Endothelial cell (in vitro differentiated cells): ENCODE results near the gene SLC24A3. TPM values are rescaled to one million over a fixed set of nuclear protein-coding genes. Genes with fewer than 3 reads are reported as not detected.

Experiments
- DNase-seq: peaks from one replicate; pipeline ENCODE4 v3.0.0; 2021; ENCODE audit warnings: low spot score
- H3K27ac Mint-ChIP-seq: one replicate; pipeline ENCODE4 v1.8.0; 2021; ENCODE audit warnings: mixed read lengths, inconsistent platforms; ENCODE audit not compliant: unreplicated experiment
- H3K27me3 Mint-ChIP-seq: one replicate; pipeline ENCODE4 v1.8.0; 2021; ENCODE audit warnings: mild to moderate bottlenecking, moderate library complexity, mixed read lengths, inconsistent platforms; ENCODE audit not compliant: unreplicated experiment
- H3K36me3 Mint-ChIP-seq: one replicate; pipeline ENCODE4 v1.8.0; 2021; ENCODE audit warnings: mild to moderate bottlenecking, low read depth, mixed read lengths, inconsistent platforms; ENCODE audit not compliant: unreplicated experiment
- H3K4me1 Mint-ChIP-seq: one replicate; pipeline ENCODE4 v1.8.0; 2021; ENCODE audit warnings: mild to moderate bottlenecking, mixed read lengths, inconsistent platforms; ENCODE audit not compliant: unreplicated experiment
- H3K4me3 Mint-ChIP-seq: one replicate; pipeline ENCODE4 v1.8.0; 2021; ENCODE audit warnings: mild to moderate bottlenecking, mixed read lengths, inconsistent platforms; ENCODE audit not compliant: unreplicated experiment
- H3K9me3 Mint-ChIP-seq: one replicate; pipeline ENCODE4 v1.8.0; 2021; ENCODE audit warnings: mixed read lengths, inconsistent platforms; ENCODE audit not compliant: unreplicated experiment
- total RNA-seq: library from RNA; stranded (reverse); fragmentation: NEBNext Ultra II Directional; extraction: Animal tissue kit (Norgen Biotek cat#: 25700); gene quantifications from one replicate; pipeline ENCODE4 v1.2.1, GENCODE V29; 2021; ENCODE audit not compliant: unreplicated experiment
- TF ChIP-seq, protein P1 (sequence below): fragments of 200-600 bp; sonication (generic); IDR thresholded peaks from one replicate; pipeline ENCODE4 v1.5.0; 2021; ENCODE audit warnings: antibody characterized with exemption; ENCODE audit not compliant: unreplicated experiment

SLC24A3 gene
- total RNA-seq, 1 donor from 2014 or later, result 0.15 TPM

DNA sequence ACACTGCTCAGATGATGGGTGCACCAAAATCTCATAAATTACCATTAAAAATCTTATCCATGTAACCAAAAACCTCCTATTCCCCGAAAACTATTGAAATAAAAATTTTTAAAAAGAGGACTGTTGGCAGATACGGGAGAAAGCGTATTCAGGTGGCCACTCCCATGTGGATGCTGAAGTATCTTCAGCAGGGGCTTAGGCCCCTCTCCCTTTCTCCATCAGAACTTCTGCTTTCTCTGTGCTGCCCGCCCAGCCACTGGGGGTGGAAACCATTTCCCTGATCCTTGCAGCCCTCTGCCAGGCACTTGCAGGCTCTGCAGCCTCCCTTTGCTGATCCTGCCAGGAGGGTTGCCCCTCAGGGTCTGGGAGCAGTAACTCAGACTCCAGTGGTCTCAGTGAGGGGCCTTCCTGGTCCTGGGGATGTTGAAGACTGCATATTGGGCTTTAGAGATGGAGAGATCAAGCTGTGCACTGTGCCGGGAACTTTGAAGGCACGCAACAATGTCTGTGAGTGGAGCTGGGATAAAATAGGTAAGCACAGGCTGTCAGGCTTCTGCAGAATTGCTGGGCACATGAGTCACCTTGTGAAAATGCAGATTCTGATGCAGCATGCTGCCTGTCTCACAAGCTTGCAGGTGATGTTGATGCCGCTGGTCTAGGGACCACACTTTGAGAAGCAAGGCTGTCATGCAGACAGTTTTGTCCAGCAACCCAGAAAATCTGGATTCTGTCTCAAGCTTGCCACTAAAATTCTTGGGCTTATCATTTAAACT, 59.6 kb downstream of the SLC24A3 start:
- TF ChIP-seq, protein P1, sequence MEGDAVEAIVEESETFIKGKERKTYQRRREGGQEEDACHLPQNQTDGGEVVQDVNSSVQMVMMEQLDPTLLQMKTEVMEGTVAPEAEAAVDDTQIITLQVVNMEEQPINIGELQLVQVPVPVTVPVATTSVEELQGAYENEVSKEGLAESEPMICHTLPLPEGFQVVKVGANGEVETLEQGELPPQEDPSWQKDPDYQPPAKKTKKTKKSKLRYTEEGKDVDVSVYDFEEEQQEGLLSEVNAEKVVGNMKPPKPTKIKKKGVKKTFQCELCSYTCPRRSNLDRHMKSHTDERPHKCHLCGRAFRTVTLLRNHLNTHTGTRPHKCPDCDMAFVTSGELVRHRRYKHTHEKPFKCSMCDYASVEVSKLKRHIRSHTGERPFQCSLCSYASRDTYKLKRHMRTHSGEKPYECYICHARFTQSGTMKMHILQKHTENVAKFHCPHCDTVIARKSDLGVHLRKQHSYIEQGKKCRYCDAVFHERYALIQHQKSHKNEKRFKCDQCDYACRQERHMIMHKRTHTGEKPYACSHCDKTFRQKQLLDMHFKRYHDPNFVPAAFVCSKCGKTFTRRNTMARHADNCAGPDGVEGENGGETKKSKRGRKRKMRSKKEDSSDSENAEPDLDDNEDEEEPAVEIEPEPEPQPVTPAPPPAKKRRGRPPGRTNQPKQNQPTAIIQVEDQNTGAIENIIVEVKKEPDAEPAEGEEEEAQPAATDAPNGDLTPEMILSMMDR, result no peak
- Mint-ChIP-seq H3K4me3 (no peak overlapping the region), H3K27me3 (no peaks in the 10 kb centered on the region), H3K27ac (no peak overlapping the region), H3K4me1 (no peaks in the 10 kb centered on the region), H3K9me3 (no peaks in the 10 kb centered on the region), H3K36me3 (no peaks in the 10 kb centered on the region)
- DNase-seq, result no peak

DNA sequence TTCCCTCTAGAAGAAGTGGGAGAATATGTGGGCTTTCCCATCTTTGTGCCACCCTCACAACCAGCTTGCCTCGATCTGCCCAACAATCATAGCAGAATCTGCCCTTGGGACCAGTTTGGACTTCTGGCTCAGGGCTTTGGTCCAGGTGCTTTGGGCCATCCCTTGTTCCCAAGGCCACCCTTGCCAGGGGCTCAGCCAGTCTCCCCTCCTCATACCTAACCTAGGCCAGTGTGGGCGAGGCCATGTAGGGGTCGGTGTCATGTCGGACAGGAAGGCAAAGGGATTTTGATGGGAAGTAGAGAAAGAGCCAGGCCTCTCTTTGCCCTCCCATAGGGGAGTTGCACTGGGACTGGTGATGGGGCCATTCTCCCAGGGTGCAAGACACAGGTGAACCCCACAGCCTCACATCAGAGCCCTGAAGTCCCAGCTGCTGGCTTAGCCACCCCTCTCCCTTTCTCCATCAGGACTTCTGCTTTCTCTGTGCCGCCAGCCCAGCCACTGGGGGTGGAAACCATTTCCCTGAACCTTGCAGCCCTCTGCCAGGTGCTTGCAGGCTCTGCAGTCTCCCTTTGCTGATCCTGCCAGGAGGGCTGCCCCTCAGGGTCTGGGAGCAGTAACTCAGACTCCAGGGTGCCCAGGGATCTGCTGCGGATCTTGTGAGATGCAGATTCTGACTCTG, 60.7 kb downstream of the SLC24A3 start:
- TF ChIP-seq, protein P1, result no peak
- no peak overlapping the region for H3K27ac Mint-ChIP-seq
- H3K9me3 Mint-ChIP-seq, result no peaks in the 10 kb centered on the region
- no peaks in the 10 kb centered on the region for H3K36me3 Mint-ChIP-seq
- H3K4me3 Mint-ChIP-seq, result no peak overlapping the region
- DNase-seq, result no peak
- H3K27me3 Mint-ChIP-seq, result no peaks in the 10 kb centered on the region
- H3K4me1 Mint-ChIP-seq, result no peaks in the 10 kb centered on the region

DNA sequence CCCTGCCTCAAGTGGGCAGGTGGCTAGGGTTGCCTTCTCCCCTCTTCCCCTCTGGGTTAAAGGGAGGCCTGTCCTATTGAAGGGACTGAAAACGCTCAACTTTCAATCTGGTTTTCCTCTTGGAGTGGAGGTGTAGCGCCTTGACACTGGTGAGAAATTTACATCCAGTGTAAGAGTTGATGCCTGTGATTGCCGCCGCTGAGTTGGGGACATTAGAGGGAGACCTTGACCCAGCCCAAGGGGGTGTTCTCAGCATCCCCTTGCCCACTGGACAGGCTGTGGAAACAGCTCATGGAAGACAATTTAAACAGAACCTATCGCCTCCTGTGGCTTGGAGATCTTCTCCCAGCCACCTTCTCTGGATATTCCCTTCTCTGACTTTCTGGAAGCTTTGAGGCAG, 61.6 kb downstream of the SLC24A3 start:
- Mint-ChIP-seq H3K4me1 (no peaks in the 10 kb centered on the region), H3K36me3 (no peaks in the 10 kb centered on the region), H3K27ac (no peak overlapping the region), H3K4me3 (no peak overlapping the region), H3K27me3 (no peaks in the 10 kb centered on the region), H3K9me3 (no peaks in the 10 kb centered on the region)
- DNase-seq, result no peak
- TF ChIP-seq, protein P1, result no peak

DNA sequence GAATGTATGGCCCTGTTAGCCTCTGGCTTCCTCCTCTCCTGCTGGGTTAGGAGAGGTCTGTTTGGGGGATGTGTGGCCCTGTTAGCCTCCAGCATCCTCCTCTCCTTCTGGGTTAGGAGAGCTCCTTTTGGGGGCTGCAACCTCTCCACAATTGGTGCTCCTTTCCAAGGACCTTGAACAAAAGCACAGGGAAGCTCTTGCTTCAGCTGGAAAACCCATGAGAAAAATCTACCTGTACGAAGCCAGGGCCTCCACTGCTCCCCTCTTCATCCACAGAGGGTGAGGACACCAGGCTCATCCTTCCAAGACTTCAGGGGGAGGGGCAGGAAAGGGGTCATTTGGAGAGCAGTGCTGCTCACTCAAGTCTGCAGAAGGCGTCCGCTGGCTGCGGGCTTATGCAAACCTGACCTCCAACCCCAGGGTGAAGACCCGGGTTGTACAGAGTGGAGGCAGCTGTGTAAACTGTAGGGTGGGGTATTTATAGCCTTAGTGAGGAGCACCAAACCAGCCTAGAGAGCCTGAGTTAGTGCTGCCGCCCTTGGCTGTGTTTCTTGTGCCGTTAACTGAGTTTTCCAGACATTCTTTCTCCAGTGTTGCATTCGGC, 62.1 kb downstream of the SLC24A3 start:
- peaks cover 3% of the 10 kb centered on the region for H3K4me1 Mint-ChIP-seq
- H3K27me3 Mint-ChIP-seq, result no peaks in the 10 kb centered on the region
- H3K36me3 Mint-ChIP-seq, result no peaks in the 10 kb centered on the region
- no peak overlapping the region for H3K4me3 Mint-ChIP-seq
- TF ChIP-seq, protein P1, result no peak
- H3K27ac Mint-ChIP-seq, result no peak overlapping the region
- H3K9me3 Mint-ChIP-seq, result no peaks in the 10 kb centered on the region
- DNase-seq, result no peak
